Heart right ventricle (tissue), 16 donors: ENCODE measurements around the gene CDH13. TPM values are rescaled to one million over a fixed set of nuclear protein-coding genes. Genes with fewer than 3 reads are reported as not detected.

Experiments used
- ATAC-seq, 8 donors: fragments of 200-7000 bp; cut with Tn5 transposase; one replicate each; pipeline ENCODE4 v1.9.1; 2020; ENCODE audit warnings: mild to moderate bottlenecking in 8 of 8, moderate library complexity in 8 of 8, moderate number of reproducible peaks in 1 of 8
- DNase-seq, 2 donors: peaks; one replicate each; pipeline ENCODE4 v3.0.0-alpha.2; 2020
- H3K27ac ChIP-seq, 10 donors: fragments of 200-600 bp; sonication (generic) in 2 of 10; one replicate each; pipeline versions ENCODE4 v1.5.0 to v1.8.0; 2020 to 2022; ENCODE audit warnings: mild to moderate bottlenecking in 3 of 10
- H3K27me3 ChIP-seq, 7 donors: fragments of 200-600 bp; one replicate each; pipeline ENCODE4 v1.8.0; 2021 to 2022; ENCODE audit warnings: mild to moderate bottlenecking in 2 of 7
- H3K36me3 ChIP-seq, 9 donors: fragments of 200-600 bp; sonication (generic) in 1 of 9; one replicate each; pipeline versions ENCODE4 v1.5.0 to v1.8.0; 2020 to 2022; ENCODE audit warnings: mild to moderate bottlenecking in 2 of 9
- H3K4me1 ChIP-seq, 9 donors: fragments of 200-600 bp; sonication (generic) in 1 of 9; one replicate each; pipeline versions ENCODE4 v1.5.0 to v1.8.0; 2020 to 2022; ENCODE audit warnings: mild to moderate bottlenecking in 4 of 9
- H3K4me3 ChIP-seq, 10 donors: fragments of 200-600 bp; sonication (generic) in 2 of 10; one replicate each; pipeline versions ENCODE4 v1.5.0 to v1.8.0; 2020 to 2022; ENCODE audit warnings: mild to moderate bottlenecking in 7 of 10, moderate library complexity in 2 of 10
- H3K9me3 ChIP-seq, 11 donors: fragments of 200-600 bp in 10 of 11; sonication (generic) in 2 of 11; one replicate each; pipeline versions ENCODE4 v1.5.0 to v1.8.0; 2013 to 2022; ENCODE audit warnings: mild to moderate bottlenecking in 2 of 11, control low read depth in 1 of 11, moderate library complexity in 1 of 11
- CTCF ChIP-seq, 9 donors: fragments of 200-600 bp; sonication (generic) in 2 of 9; IDR thresholded peaks; one replicate each; pipeline versions ENCODE4 v1.5.0 to v1.8.0; 2021 to 2022; ENCODE audit warnings: antibody characterized with exemption in 9 of 9, mild to moderate bottlenecking in 5 of 9, moderate library complexity in 1 of 9
- WGBS, 2 donors: extraction: QIAGEN DNeasy Blood & Tissue Kit; methylation state at CpG; one replicate each; pipeline ENCODE4 v1.1.7; 2013; ENCODE audit warnings: inconsistent platforms in 1 of 2; 5-methylcytosine and 5-hydroxymethylcytosine counted together
- intact Hi-C, 10 donors: fragments of 100-400 bp; cut with DNase I; formaldehyde crosslinking; loops; one replicate each; pipeline versions ENCODE4 v1.11.1 to v1.14.2; 2022
- polyA plus RNA-seq, 2 donors: library from polyadenylated mRNA; stranded (reverse); fragments of 200-250 nt; gene quantifications; one replicate each; pipeline ENCODE4 v1.2.3, GENCODE V29; 2013
- total RNA-seq, 10 donors: library from RNA; stranded (reverse); fragmentation: NEBNext Ultra II Directional in 3 of 10; extraction: Animal tissue kit (Norgen Biotek cat#: 25700) in 3 of 10; gene quantifications; one replicate each; pipeline versions ENCODE4 v1.2.1 to v1.2.4, GENCODE V29; 2021 to 2023
- donor health status: Arrhythmogenic right ventricular cardiomyopathy.
- donor health status: ischemic (EF 13 %, LVEDD 7.1; RV severe dilation, severe dysfunction).
- donor health status: healthy with polysubstance abuse.
- donor health status: DM: no; HTN: yes; CAD: no.
- donor health status: DM: no; HTN: no; CAD: no.
- donor health status: ischemic (EF 25% LVEDD 6.9; RV normal size, moderate dysfunction).
- donor health status: ischemic (EF 25% LVEDD 5.7; RV mildly dilated, moderate dysfunction).
- donor health status: healthy.
- donor health status: DM: yes; HTN: yes; CAD: no.
- donor health status: Ischemic cardiomyopathy.
- donor health status: ischemic (EF 35%, LVEDD 5.7; RV mildly dilated, moderate dysfunction).
- donor health status: nonischemic (EF 11% LVEDD 7.7; RV severe dilation, severe dysfunction).
- donor health status: DM: yes; HTN: yes; CAD: no.
- donor health status: PGD.
- donor health status: ischemic (EF 29% LVEDD 5.4; RV normal size, mild dysfunction).
- donor health status: nonischemic (EF 23%, LVEDD 6.1; RV moderate dilation, normal function).

CDH13 gene
- total and polyA plus RNA-seq, 12 donors = 15.5 to 221 (median 168) TPM

- no peaks in the 10 kb centered on the region for H3K4me1 ChIP-seq
- intact Hi-C loops = no loop called here
- DNase-seq (no peak), ATAC-seq (no peak)
- no peaks in the 10 kb centered on the region for H3K27me3 ChIP-seq
- H3K27ac ChIP-seq = no peak overlapping the region
- no peaks in the 10 kb centered on the region for H3K36me3 ChIP-seq
- no peaks in the 10 kb centered on the region for H3K9me3 ChIP-seq
- WGBS, 2 donors = 81 to 87% methylated on average over 7 of the region's 7 CpGs
- H3K4me3 ChIP-seq = no peak overlapping the region
- TF ChIP-seq CTCF (IDR thresholded peaks at IDR 0.05) = no peak
These were observed 1074.1 kb downstream of the CDH13 start for GRCh38 chr16:83700918-83701317.

GRCh38 chr16:83701494-83701893 is 1074.7 kb downstream of the CDH13 start:
- Histone ChIP-seq H3K27me3 (no peaks in the 10 kb centered on the region), H3K4me3 (no peak overlapping the region), H3K36me3 (no peaks in the 10 kb centered on the region), H3K27ac (no peak overlapping the region), H3K4me1 (no peaks in the 10 kb centered on the region), H3K9me3 (no peaks in the 10 kb centered on the region)
- intact Hi-C loops = no loop called here
- no peak for TF ChIP-seq CTCF (IDR thresholded peaks at IDR 0.05)
- DNase-seq = peak; percentile 31
- peak in 1 of 8 donors; percentile 46 for ATAC-seq
- WGBS, 2 donors = 36 to 57% methylated on average over 9 of the region's 9 CpGs

- no peak for DNase-seq
These were observed 1077.9 kb downstream of the CDH13 start for GRCh38 chr16:83704656-83705055.

GRCh38 chr16:83705856-83706255 is 1079.1 kb downstream of the CDH13 start:
- Histone ChIP-seq H3K4me3 (no peak overlapping the region), H3K27ac (no peak overlapping the region), H3K27me3 (no peaks in the 10 kb centered on the region), H3K9me3 (no peaks in the 10 kb centered on the region), H3K4me1 (no peaks in the 10 kb centered on the region), H3K36me3 (no peaks in the 10 kb centered on the region)
- intact Hi-C loops = no loop called here
- DNase-seq = no peak
- no peak for ATAC-seq
- WGBS, 2 donors = 81 to 85% methylated on average over 4 of the region's 4 CpGs
- TF ChIP-seq CTCF (IDR thresholded peaks at IDR 0.05) = no peak

More at GRCh38 chr16:83704656-83705055, 1077.9 kb downstream of the CDH13 start:
- no peak for TF ChIP-seq CTCF (IDR thresholded peaks at IDR 0.05)
- ATAC-seq = no peak
- Histone ChIP-seq H3K27ac (no peak overlapping the region), H3K36me3 (no peaks in the 10 kb centered on the region), H3K4me1 (no peaks in the 10 kb centered on the region), H3K4me3 (no peak overlapping the region), H3K27me3 (no peaks in the 10 kb centered on the region), H3K9me3 (no peaks in the 10 kb centered on the region)
- intact Hi-C loops = no loop called here

- Histone ChIP-seq H3K27ac (no peak overlapping the region), H3K27me3 (no peaks in the 10 kb centered on the region), H3K9me3 (no peaks in the 10 kb centered on the region), H3K4me3 (no peak overlapping the region), H3K36me3 (no peaks in the 10 kb centered on the region), H3K4me1 (no peaks in the 10 kb centered on the region)
- ATAC-seq = no peak
- intact Hi-C loops = no loop called here
- TF ChIP-seq CTCF (IDR thresholded peaks at IDR 0.05) = no peak
- DNase-seq = no peak
- 94 to 95% methylated on average over 4 of the region's 4 CpGs for WGBS, 2 donors
These were observed 1079.6 kb downstream of the CDH13 start for GRCh38 chr16:83706394-83706793.
